Suprapubic skin (tissue), 4 donors: ENCODE measurements around the gene HID1. TPM values are rescaled to one million over a fixed set of nuclear protein-coding genes. Genes with fewer than 3 reads are reported as not detected.
"Not testable (repeated sequence)": the region's sequence is repeated elsewhere in the genome, so short reads cannot be mapped to it uniquely, and the experiment has no call there.

Experiments used
- DNase-seq, 2 donors: peaks; one replicate each; pipeline ENCODE4 v3.0.0-alpha.2; 2019; ENCODE audit warnings: low spot score in 2 of 2
- H3K27ac ChIP-seq: fragments of 200-600 bp; sonication (generic); one replicate; pipeline ENCODE4 v1.5.1; 2019
- H3K27me3 ChIP-seq: fragments of 200-600 bp; sonication (generic); one replicate; pipeline ENCODE4 v1.5.1; 2019
- H3K36me3 ChIP-seq: fragments of 200-600 bp; sonication (generic); one replicate; pipeline ENCODE4 v1.5.1; 2019
- H3K4me1 ChIP-seq: fragments of 200-600 bp; sonication (generic); one replicate; pipeline ENCODE4 v1.5.1; 2019
- H3K4me3 ChIP-seq: fragments of 200-600 bp; sonication (generic); one replicate; pipeline ENCODE4 v1.5.1; 2019; ENCODE audit warnings: mild to moderate bottlenecking
- H3K9me3 ChIP-seq: fragments of 200-600 bp; sonication (generic); one replicate; pipeline ENCODE4 v1.5.1; 2019
- EP300 ChIP-seq: sonication (generic); formaldehyde crosslinking; IDR thresholded peaks from one replicate; pipeline ENCODE4 v1.6.1; 2017; ENCODE audit warnings: antibody characterized with exemption
- POLR2A ChIP-seq, 2 donors: fragments of 450-650 bp; IDR thresholded peaks; one replicate each; pipeline ENCODE4 v1.6.1; 2017; ENCODE audit warnings: antibody characterized with exemption in 2 of 2, mild to moderate bottlenecking in 2 of 2, moderate library complexity in 2 of 2
- POLR2AphosphoS5 ChIP-seq, 3 donors: sonication (generic); formaldehyde crosslinking; IDR thresholded peaks; one replicate each; pipeline ENCODE4 v1.6.1; 2017; ENCODE audit warnings: antibody characterized with exemption in 3 of 3
- WGBS: methylation state at CpG from one replicate; pipeline ENCODE4 v1.1.5; 2018; 5-methylcytosine and 5-hydroxymethylcytosine counted together
- total RNA-seq, 4 donors: library from RNA; depleted of rRNA; stranded (reverse); fragments of >200 nt; gene quantifications; one replicate each; pipeline ENCODE4 v1.1.0, GENCODE V29; 2016
- TF ChIP-seq, protein P1 (sequence below), 2 donors: fragments of 200-600 bp in 1 of 2; fragments of 450-650 bp in 1 of 2; sonication (generic) in 1 of 2; IDR thresholded peaks; one replicate each; pipeline ENCODE4 v1.5.1; 2016 to 2019; ENCODE audit warnings: antibody characterized with exemption in 2 of 2, mild to moderate bottlenecking in 1 of 2, moderate library complexity in 1 of 2

HID1 gene
- total RNA-seq, 4 donors from 2014 or later: 3.4 to 13.7 (median 9.5) TPM

DNA sequence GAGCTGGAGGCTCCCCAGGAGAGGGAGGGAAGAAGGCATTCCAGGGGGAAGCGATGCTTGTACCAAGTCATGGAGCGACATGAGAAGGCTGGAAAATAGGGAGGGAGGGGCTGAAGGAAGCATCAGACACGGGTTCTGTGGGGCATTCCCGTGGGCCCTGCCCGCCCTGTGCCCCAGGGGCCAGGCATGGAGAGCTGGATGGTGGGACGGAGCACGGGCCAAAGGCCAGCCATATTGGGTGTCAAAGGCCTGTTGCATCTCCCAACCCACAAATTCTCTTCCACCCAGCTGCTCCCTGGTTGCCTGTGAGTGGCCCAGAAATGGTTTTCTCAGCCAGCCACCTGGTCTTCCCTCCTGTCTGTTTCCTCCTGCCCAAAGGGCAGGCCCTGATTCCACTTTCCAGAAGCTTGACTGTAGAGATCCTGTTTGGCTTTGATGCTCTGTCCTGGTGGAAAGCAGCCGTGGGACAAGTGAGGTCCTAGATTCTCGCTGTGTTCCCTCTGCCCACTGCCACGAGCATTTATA, 18.1 kb upstream of the HID1 start:
- H3K36me3 ChIP-seq: no peaks in the 10 kb centered on the region
- TF ChIP-seq EP300 (no peak), POLR2AphosphoS5 (IDR thresholded peaks at IDR 0.05) (no peak), POLR2A (IDR thresholded peaks at IDR 0.05) (no peak)
- TF ChIP-seq, protein P1, sequence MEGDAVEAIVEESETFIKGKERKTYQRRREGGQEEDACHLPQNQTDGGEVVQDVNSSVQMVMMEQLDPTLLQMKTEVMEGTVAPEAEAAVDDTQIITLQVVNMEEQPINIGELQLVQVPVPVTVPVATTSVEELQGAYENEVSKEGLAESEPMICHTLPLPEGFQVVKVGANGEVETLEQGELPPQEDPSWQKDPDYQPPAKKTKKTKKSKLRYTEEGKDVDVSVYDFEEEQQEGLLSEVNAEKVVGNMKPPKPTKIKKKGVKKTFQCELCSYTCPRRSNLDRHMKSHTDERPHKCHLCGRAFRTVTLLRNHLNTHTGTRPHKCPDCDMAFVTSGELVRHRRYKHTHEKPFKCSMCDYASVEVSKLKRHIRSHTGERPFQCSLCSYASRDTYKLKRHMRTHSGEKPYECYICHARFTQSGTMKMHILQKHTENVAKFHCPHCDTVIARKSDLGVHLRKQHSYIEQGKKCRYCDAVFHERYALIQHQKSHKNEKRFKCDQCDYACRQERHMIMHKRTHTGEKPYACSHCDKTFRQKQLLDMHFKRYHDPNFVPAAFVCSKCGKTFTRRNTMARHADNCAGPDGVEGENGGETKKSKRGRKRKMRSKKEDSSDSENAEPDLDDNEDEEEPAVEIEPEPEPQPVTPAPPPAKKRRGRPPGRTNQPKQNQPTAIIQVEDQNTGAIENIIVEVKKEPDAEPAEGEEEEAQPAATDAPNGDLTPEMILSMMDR (IDR thresholded peaks at IDR 0.05): no peak
- H3K4me1 ChIP-seq: peaks cover 62% of the 10 kb centered on the region
- no peak for DNase-seq
- no peak overlapping the region for H3K27ac ChIP-seq
- no peak overlapping the region for H3K4me3 ChIP-seq
- H3K9me3 ChIP-seq: no peaks in the 10 kb centered on the region
- WGBS: 79% methylated on average over 8 of the region's 10 CpGs
- H3K27me3 ChIP-seq: no peaks in the 10 kb centered on the region

DNA sequence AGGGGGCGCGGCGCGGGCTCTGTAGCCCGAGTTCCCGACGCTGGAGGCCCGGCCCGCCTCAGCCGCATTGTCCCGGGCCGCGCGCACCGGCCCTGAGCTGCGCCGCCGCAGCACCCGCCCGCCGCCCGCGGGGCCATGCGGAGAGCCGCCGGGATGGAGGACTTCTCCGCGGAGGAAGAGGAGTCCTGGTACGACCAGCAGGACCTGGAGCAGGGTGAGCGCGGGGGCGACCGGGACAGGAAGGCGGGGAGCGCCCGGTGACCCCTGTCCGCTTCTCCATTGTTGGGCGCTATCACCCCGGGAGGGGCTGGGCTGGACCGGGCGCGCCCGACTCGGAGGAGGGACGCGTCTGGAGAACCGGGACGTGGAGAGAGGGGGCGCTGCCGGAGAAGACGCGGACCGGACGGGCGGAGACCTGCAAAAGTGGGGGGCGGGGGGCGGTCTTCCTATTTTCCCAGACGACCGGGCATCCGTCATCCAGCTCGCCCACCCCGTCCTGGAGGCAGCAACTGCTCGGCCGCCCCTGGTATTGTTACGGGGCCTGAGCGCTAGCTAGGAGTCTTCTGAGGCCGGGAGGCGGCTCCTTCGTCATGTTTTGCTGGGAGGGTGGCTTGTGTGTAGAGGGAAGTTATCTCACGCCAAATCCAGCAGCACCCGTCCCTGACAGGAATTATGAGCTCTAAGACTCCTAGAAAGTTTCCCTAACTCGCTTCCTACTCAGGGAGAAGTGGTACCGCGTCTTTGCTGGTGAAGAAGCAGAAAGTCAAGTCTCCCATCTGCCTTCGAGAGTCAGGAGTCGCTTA, 15.6 kb upstream of the HID1 start:
- WGBS: 2% methylated on average over 31 of the region's 76 CpGs
- Histone ChIP-seq H3K9me3 (no peaks in the 10 kb centered on the region), H3K4me1 (peaks cover 47% of the 10 kb centered on the region), H3K27ac (peak overlapping the region; percentile 94), H3K36me3 (no peaks in the 10 kb centered on the region), H3K4me3 (peak overlapping the region; percentile 90), H3K27me3 (no peaks in the 10 kb centered on the region)
- DNase-seq: peak; percentile 93
- TF ChIP-seq, protein P1 (IDR thresholded peaks at IDR 0.05): peak in 1 of 2 donors; percentile 32
- TF ChIP-seq EP300 (no peak), POLR2A (IDR thresholded peaks at IDR 0.05) (peak in 1 of 2 donors; percentile 58)

DNA sequence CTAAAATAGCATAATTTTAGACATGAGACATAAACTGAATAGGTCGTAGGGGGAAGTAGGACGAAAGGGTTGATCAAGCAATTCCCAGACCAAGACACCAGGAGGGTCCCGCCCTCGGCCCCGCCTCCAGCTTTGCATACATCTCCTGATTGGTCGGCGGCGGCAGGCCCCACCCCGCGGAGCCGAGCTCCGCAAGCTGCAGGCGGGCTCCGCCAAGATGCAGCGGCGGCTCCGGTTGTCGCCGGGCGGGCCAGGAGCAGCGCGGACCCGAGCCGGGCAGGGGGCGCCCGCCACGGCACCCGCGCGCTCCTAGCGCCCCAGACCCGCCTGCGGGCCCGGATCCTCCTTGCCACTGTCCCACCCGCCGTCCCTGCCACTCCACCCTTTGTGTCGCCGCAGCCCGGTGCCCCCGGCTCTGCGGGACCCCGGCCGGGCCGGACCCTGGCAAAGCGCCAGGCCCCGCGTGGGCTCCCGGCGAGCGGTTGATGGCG, 14.9 kb upstream of the HID1 start, which contains the start of gene CDR2L:
Gene CDR2L (plus strand): TSS at position 215 of the 491 bp plus-strand sequence. CDS start 412 bp downstream, outside the sequence.
- no peak for TF ChIP-seq POLR2AphosphoS5 (IDR thresholded peaks at IDR 0.05)
- TF ChIP-seq POLR2A (IDR thresholded peaks at IDR 0.05): peak; percentile 45 to 77
- H3K4me3 ChIP-seq: peak within 1 kb of the TSS; percentile 90
- H3K9me3 ChIP-seq: no peaks in the 10 kb centered on the region
- peaks cover 43% of the 10 kb centered on the region for H3K4me1 ChIP-seq
- WGBS: under 1% methylated on average over 36 of the region's 51 CpGs
- H3K36me3 ChIP-seq: no peaks in the 10 kb centered on the region
- H3K27me3 ChIP-seq: no peaks in the 10 kb centered on the region
- peak; percentile 97 to 98 for DNase-seq
- peak within 1 kb of the TSS; percentile 94 for H3K27ac ChIP-seq

DNA sequence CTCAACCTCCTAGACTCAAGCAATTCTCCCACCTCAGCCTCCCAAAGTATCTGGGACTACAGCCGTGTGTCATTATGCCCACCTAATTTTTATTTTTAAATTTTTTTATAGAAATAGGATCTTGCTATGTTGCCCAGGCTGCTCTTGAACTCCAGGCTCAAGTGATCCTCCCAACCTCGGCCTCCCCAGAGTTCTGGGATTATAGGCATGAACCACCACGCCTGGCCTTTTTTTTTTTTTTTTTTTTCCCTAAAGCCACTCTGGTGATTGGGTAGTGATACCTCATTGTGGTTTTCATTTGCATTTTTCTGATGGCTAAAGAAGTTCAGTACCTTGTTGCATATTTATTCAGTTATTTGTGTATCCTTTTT, 13.6 kb upstream of the HID1 start:
- Histone ChIP-seq H3K4me3 (no peak overlapping the region), H3K27ac (no peak overlapping the region), H3K9me3 (no peaks in the 10 kb centered on the region), H3K36me3 (no peaks in the 10 kb centered on the region), H3K27me3 (no peaks in the 10 kb centered on the region), H3K4me1 (peaks cover 43% of the 10 kb centered on the region)
- no peak for DNase-seq
- WGBS: 94% methylated on average over 3 of the region's 3 CpGs
- TF ChIP-seq POLR2AphosphoS5 (IDR thresholded peaks at IDR 0.05): no peak
- TF ChIP-seq POLR2A (IDR thresholded peaks at IDR 0.05): no peak
- no peak for TF ChIP-seq EP300
- TF ChIP-seq, protein P1 (IDR thresholded peaks at IDR 0.05): no peak

DNA sequence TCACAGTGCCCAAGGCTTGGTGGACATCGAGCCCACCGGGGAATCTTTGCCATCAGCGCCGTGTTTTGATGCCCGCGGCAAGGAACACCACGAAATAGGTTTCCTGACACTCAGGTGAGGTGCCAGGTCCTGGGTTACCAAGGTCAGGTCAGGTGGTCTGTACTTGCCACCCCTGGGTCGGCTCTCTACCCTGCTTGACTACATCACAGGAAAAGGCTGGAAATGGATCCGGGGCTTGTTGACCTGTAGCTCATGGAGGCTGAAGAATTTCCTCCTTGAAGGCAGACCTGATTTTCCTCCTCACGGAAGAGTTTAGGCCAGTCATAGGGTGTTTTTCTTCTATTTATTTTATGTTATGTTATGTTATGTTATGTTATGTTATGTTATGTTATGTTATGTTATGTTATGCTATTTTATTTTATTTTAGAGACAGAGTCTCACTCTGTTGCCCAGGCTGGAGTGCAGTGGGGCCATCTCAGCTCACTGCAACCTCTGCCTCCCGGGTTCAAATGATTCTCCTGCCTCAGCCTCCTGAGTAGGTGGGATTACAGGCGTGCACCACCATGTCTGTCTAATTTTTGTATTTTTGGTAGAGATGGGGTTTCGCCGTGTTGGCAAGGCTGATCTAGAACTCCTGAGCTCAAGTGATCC, 10.2 kb upstream of the HID1 start:
- WGBS: 40% methylated on average over 11 of the region's 14 CpGs
- H3K9me3 ChIP-seq, DNase-seq, H3K27me3 ChIP-seq, H3K36me3 ChIP-seq: not testable (repeated sequence)
- peak overlapping the region; percentile 51 for H3K4me3 ChIP-seq
- H3K4me1 ChIP-seq: peaks cover 20% of the 10 kb centered on the region
- H3K27ac ChIP-seq: peak overlapping the region; percentile 75
